GM23338 (cell line): ENCODE data around the gene ACP6.

Experiments
- ZNF331 ChIP-seq: fragments of 250-450 bp; sonication (Bioruptor Pico); IDR thresholded peaks from 2 replicates; pipeline ENCODE4 v1.5.0; 2020; ENCODE audit warnings: low read depth, mild to moderate bottlenecking, moderate library complexity
- TF ChIP-seq, protein P1 (sequence below), 2 experiments: fragments of 200-600 bp in 1 of 2; sonication (generic) in 1 of 2; conservative IDR thresholded peaks; 2 replicates each; pipeline versions ENCODE4 v1.5.1 to v1.6.1; 2016 to 2017; ENCODE audit warnings: antibody characterized with exemption in 2 of 2, low read depth in 2 of 2, mild to moderate bottlenecking in 2 of 2, moderate library complexity in 1 of 2

DNA sequence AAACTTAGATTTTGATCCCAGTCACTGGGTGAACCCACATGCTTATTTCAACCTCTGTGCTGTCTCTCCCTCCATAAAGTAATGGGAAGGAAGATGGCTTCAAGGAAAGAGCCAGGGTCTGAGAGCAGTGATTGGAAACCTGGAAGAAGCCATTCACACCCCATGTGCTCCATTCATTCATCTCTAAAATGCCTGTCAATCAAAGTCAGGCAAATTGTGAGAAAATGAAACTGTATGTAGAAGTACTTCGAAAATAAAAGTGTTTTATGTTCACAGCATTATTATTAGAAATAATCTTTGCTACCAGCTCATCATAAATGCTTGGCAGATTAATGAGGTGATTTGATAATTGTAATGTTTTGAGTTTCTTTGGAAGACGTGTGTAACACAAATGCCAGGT is 61.0 kb downstream of the ACP6 start:
- TF ChIP-seq, protein P1, sequence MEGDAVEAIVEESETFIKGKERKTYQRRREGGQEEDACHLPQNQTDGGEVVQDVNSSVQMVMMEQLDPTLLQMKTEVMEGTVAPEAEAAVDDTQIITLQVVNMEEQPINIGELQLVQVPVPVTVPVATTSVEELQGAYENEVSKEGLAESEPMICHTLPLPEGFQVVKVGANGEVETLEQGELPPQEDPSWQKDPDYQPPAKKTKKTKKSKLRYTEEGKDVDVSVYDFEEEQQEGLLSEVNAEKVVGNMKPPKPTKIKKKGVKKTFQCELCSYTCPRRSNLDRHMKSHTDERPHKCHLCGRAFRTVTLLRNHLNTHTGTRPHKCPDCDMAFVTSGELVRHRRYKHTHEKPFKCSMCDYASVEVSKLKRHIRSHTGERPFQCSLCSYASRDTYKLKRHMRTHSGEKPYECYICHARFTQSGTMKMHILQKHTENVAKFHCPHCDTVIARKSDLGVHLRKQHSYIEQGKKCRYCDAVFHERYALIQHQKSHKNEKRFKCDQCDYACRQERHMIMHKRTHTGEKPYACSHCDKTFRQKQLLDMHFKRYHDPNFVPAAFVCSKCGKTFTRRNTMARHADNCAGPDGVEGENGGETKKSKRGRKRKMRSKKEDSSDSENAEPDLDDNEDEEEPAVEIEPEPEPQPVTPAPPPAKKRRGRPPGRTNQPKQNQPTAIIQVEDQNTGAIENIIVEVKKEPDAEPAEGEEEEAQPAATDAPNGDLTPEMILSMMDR (conservative IDR thresholded peaks at IDR 0.05; ENCODE audit: low read depth in 2 of 2) = no peak
- no peak for TF ChIP-seq ZNF331 (CRISPR knock-in tag)
